Raji (cell line): ENCODE data around the gene ELMO3.

Experiments
- POLR2A ChIP-seq: IDR thresholded peaks from 2 replicates; pipeline ENCODE4 v1.6.1; 2011; ENCODE audit warnings: low read depth, low read length, control low read depth; ENCODE audit not compliant: insufficient read depth

ELMO3 gene

GRCh38 chr16:67209565-67209964 is 10.6 kb downstream of the ELMO3 start:
- no peak for TF ChIP-seq POLR2A

- no peak for TF ChIP-seq POLR2A
Observed at GRCh38 chr16:67210069-67210937, 11.4 kb downstream of the ELMO3 start.

- TF ChIP-seq POLR2A, result no peak
Observed at GRCh38 chr16:67211674-67212073, 12.7 kb downstream of the ELMO3 start.

GRCh38 chr16:67212766-67213165 is 13.8 kb downstream of the ELMO3 start:
- no peak for TF ChIP-seq POLR2A

- no peak for TF ChIP-seq POLR2A
Observed at GRCh38 chr16:67213197-67214019, 14.5 kb downstream of the ELMO3 start.

GRCh38 chr16:67215706-67216105 is 16.8 kb downstream of the ELMO3 start:
- TF ChIP-seq POLR2A, result no peak

GRCh38 chr16:67216612-67217490 is 17.9 kb downstream of the ELMO3 start:
- TF ChIP-seq POLR2A, result no peak

GRCh38 chr16:67223992-67224391 is 25.1 kb downstream of the ELMO3 start:
- TF ChIP-seq POLR2A, result no peak

GRCh38 chr16:67226295-67226803 is 27.4 kb downstream of the ELMO3 start:
- no peak for TF ChIP-seq POLR2A

GRCh38 chr16:67226804-67227566 is 28.1 kb downstream of the ELMO3 start, which contains the start of gene TMEM208:
TSS of gene TMEM208 (plus strand) at chr16:67227130. CDS start at chr16:67227219, 89 bp downstream.
- peak; percentile 90 for TF ChIP-seq POLR2A

- no peak for TF ChIP-seq POLR2A
Observed at GRCh38 chr16:67227567-67227921, 28.6 kb downstream of the ELMO3 start.

- no peak for TF ChIP-seq POLR2A
Observed at GRCh38 chr16:67228034-67228785, 29.3 kb downstream of the ELMO3 start.

- TF ChIP-seq POLR2A, result no peak
Observed at GRCh38 chr16:67228905-67229304, 30.0 kb downstream of the ELMO3 start.
